Kidney (tissue), 14 donors: Measurements from ENCODE around the gene C1orf210. TPM values are rescaled to one million over a fixed set of nuclear protein-coding genes. Genes with fewer than 3 reads are reported as not detected.

Source experiments
- DNase-seq, 5 donors: peaks; one replicate each; pipeline ENCODE4 v3.0.0-alpha.2; 2013 to 2020
- FAIRE-seq: peaks from 2 replicates; lab custom pipeline; 2012; peaks lifted over from hg19 to GRCh38; lab: Jason Lieb, UNC
- H3K27ac ChIP-seq, 2 donors: one replicate each; pipeline ENCODE4 v1.7.0; 2013; ENCODE audit warnings: low read depth in 2 of 2, low read length in 2 of 2, inconsistent platforms in 1 of 2
- H3K27me3 ChIP-seq: one replicate; pipeline ENCODE4 v1.7.1; 2013; ENCODE audit warnings: low read length, inconsistent platforms; ENCODE audit not compliant: control insufficient read depth, insufficient read depth
- H3K36me3 ChIP-seq, 3 donors: one replicate each; pipeline versions ENCODE4 v1.7.0 to v1.7.1; 2013; ENCODE audit warnings: low read length in 3 of 3, control low read depth in 1 of 3, inconsistent platforms in 1 of 3; ENCODE audit not compliant: insufficient read depth in 3 of 3, control insufficient read depth in 2 of 3
- H3K4me1 ChIP-seq, 3 donors: one replicate each; pipeline versions ENCODE4 v1.7.0 to v1.7.1; 2013; ENCODE audit warnings: low read length in 3 of 3, inconsistent platforms in 1 of 3, low read depth in 1 of 3; ENCODE audit not compliant: control insufficient read depth in 2 of 3, insufficient read depth in 2 of 3
- H3K4me3 ChIP-seq, 3 donors: one replicate each; pipeline versions ENCODE4 v1.7.0 to v1.8.1; 2013; ENCODE audit warnings: low read length in 3 of 3, control low read depth in 1 of 3, inconsistent platforms in 1 of 3
- H3K9ac ChIP-seq, 3 donors: one replicate each; pipeline versions ENCODE4 v1.7.0 to v1.7.1; 2013; ENCODE audit warnings: low read length in 3 of 3, control low read depth in 1 of 3, inconsistent platforms in 1 of 3
- H3K9me3 ChIP-seq, 3 donors: one replicate each; pipeline versions ENCODE4 v1.7.0 to v1.7.1; 2013; ENCODE audit warnings: low read length in 3 of 3, control low read depth in 1 of 3, inconsistent platforms in 1 of 3; ENCODE audit not compliant: control insufficient read depth in 2 of 3, insufficient read depth in 1 of 3
- intact Hi-C: fragments of 100-400 bp; cut with DNase I; formaldehyde crosslinking; loops from one replicate; pipeline ENCODE4 v1.11.1; 2022
- polyA plus RNA-seq: library from polyadenylated mRNA; stranded (reverse); fragments of 350-450 nt; fragmentation: Illumina TruSeq; extraction: RNeasy Lipid Tissue Mini Kit (QIAGEN cat#74804); gene quantifications from one replicate; pipeline ENCODE4 v1.2.3, GENCODE V29; 2014; ENCODE audit warnings: low read depth, low replicate concordance; ENCODE audit not compliant: insufficient read depth
- total RNA-seq: library from RNA; stranded (reverse); fragmentation: NEBNext Ultra II Directional; extraction: Animal tissue kit (Norgen Biotek cat#: 25700); gene quantifications from one replicate; pipeline ENCODE4 v1.2.1, GENCODE V29; 2021
- TF ChIP-seq, protein P1 (sequence below): IDR thresholded peaks from 3 replicates; pipeline ENCODE4 v1.5.1; 2012; ENCODE audit warnings: mild to moderate bottlenecking, moderate library complexity, borderline replicate concordance; ENCODE audit not compliant: insufficient read depth; ENCODE audit errors: extremely low read depth
- donor health status: control.
- donor health status: control.
- donor health status: control.
- donor health status: control.
- donor health status: control.
- donor health status: DM: yes; HTN: yes; CAD: no.
- donor health status: Normal renal cell carcinoma (clear cell type).

The C1orf210 gene
- total and polyA plus RNA-seq, 2 donors from 2014 or later = 21.1 to 33.3 TPM

DNA sequence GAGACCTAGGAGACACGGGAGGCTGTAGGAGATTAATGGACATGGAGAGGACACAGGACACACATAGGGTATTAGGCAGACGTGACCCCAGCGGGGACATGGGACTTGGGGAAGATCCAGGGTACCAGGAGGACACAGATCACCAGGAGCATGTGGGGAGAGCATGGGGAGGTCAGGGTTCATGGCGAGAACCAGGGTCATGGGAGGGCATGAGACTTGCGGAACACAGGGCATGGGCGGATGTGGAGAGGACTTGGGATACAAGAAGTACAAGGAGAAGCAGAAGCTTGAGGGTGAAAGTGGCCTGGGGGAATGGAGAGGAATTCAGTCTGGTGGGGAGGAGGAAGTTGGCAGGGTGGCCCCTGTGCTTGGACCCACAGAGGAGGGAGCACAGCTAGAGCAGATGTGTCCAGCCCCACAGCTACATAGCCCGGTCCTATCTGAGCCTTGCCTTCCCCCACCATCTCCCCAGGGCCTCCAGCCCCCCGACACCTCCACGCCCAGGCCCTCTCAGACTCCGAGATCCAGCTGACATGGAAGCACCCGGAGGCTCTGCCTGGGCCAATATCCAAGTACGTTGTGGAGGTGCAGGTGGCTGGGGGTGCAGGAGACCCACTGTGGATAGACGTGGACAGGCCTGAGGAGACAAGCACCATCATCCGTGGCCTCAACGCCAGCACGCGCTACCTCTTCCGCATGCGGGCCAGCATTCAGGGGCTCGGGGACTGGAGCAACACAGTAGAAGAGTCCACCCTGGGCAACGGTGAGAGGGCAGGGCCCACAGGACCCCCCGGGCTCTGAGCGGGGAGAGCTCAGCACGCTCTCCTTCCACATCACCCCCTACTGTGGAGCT lies 27.5 kb upstream of the C1orf210 start:
- no peaks in the 10 kb centered on the region for H3K9me3 ChIP-seq
- FAIRE-seq = no peak
- H3K27me3 ChIP-seq = no peaks in the 10 kb centered on the region
- no peak overlapping the region for H3K9ac ChIP-seq
- no peak overlapping the region for H3K27ac ChIP-seq
- intact Hi-C loops = no loop called here
- peaks cover 0 to 3% (median 0%) of the 10 kb centered on the region in 3 donors for H3K36me3 ChIP-seq
- TF ChIP-seq, protein P1, sequence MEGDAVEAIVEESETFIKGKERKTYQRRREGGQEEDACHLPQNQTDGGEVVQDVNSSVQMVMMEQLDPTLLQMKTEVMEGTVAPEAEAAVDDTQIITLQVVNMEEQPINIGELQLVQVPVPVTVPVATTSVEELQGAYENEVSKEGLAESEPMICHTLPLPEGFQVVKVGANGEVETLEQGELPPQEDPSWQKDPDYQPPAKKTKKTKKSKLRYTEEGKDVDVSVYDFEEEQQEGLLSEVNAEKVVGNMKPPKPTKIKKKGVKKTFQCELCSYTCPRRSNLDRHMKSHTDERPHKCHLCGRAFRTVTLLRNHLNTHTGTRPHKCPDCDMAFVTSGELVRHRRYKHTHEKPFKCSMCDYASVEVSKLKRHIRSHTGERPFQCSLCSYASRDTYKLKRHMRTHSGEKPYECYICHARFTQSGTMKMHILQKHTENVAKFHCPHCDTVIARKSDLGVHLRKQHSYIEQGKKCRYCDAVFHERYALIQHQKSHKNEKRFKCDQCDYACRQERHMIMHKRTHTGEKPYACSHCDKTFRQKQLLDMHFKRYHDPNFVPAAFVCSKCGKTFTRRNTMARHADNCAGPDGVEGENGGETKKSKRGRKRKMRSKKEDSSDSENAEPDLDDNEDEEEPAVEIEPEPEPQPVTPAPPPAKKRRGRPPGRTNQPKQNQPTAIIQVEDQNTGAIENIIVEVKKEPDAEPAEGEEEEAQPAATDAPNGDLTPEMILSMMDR = no peak
- H3K4me1 ChIP-seq = no peaks in the 10 kb centered on the region
- H3K4me3 ChIP-seq = no peak overlapping the region
- DNase-seq = peak in 1 of 5 donors; percentile 26

DNA sequence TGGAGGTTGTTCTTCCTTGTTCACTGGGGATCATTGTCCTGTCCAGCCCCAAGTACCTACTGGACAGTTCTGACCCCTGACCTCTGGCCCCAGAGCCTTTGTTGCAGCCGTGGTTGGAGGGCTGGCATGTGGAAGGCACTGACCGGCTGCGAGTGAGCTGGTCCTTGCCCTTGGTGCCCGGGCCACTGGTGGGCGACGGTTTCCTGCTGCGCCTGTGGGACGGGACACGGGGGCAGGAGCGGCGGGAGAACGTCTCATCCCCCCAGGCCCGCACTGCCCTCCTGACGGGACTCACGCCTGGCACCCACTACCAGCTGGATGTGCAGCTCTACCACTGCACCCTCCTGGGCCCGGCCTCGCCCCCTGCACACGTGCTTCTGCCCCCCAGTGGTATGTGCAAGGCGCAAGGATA lies 26.8 kb upstream of the C1orf210 start:
- Histone ChIP-seq H3K27me3 (no peaks in the 10 kb centered on the region), H3K4me1 (no peaks in the 10 kb centered on the region), H3K9ac (no peak overlapping the region), H3K4me3 (no peak overlapping the region), H3K27ac (no peak overlapping the region), H3K36me3 (peaks cover 0 to 3% (median 0%) of the 10 kb centered on the region in 3 donors), H3K9me3 (no peaks in the 10 kb centered on the region)
- intact Hi-C loops = no loop called here
- DNase-seq = peak in 1 of 5 donors; percentile 30
- TF ChIP-seq, protein P1 = no peak
- FAIRE-seq = no peak

GRCh38 chr1:43311521-43311920 lies 26.1 kb upstream of the C1orf210 start:
- no peak overlapping the region for H3K27ac ChIP-seq
- intact Hi-C loops = no loop called here
- DNase-seq = peak in 1 of 5 donors; percentile 24
- no peak overlapping the region for H3K4me3 ChIP-seq
- H3K4me1 ChIP-seq = peaks cover 0 to 2% (median 0%) of the 10 kb centered on the region in 3 donors
- no peak overlapping the region for H3K9ac ChIP-seq
- TF ChIP-seq, protein P1 = no peak
- H3K36me3 ChIP-seq = peaks cover 0 to 3% (median 0%) of the 10 kb centered on the region in 3 donors
- no peaks in the 10 kb centered on the region for H3K9me3 ChIP-seq
- no peak for FAIRE-seq
- no peaks in the 10 kb centered on the region for H3K27me3 ChIP-seq
